Neural progenitor cell (in vitro differentiated cells): ENCODE results near the gene GABRD. TPM values are rescaled to one million over a fixed set of nuclear protein-coding genes. Genes with fewer than 3 reads are reported as not detected.

ENCODE experiments used
- DNase-seq: peaks from one replicate; pipeline ENCODE4 v3.0.0-alpha.2; 2016; ENCODE audit warnings: low spot score
- H2AFZ ChIP-seq: fragments of 200-600 bp; sonication (generic); replicated peaks from 2 replicates; pipeline ENCODE4 v1.6.1; 2016; ENCODE audit warnings: antibody characterized with exemption
- H3F3A ChIP-seq: fragments of 200-600 bp; sonication (generic); 2 replicates; pipeline ENCODE4 v1.6.1; 2016; ENCODE audit warnings: antibody characterized with exemption, low read depth
- H3K27ac ChIP-seq: fragments of 200-600 bp; sonication (generic); 2 replicates; pipeline ENCODE4 v1.5.1; 2016; ENCODE audit warnings: mild to moderate bottlenecking
- H3K27me3 ChIP-seq: fragments of 200-600 bp; sonication (generic); 2 replicates; pipeline ENCODE4 v1.6.1; 2016; ENCODE audit warnings: mild to moderate bottlenecking, moderate library complexity
- H3K36me3 ChIP-seq: fragments of 200-600 bp; sonication (generic); 2 replicates; pipeline ENCODE4 v1.5.1; 2016
- H3K4me1 ChIP-seq: fragments of 200-600 bp; sonication (generic); 2 replicates; pipeline ENCODE4 v1.6.1; 2016; ENCODE audit warnings: mixed run types
- H3K4me2 ChIP-seq: fragments of 200-600 bp; sonication (generic); 2 replicates; pipeline ENCODE4 v1.6.1; 2016
- H3K4me3 ChIP-seq: fragments of 200-600 bp; sonication (generic); 2 replicates; pipeline ENCODE4 v1.5.1; 2016
- H3K79me2 ChIP-seq: fragments of 200-600 bp; sonication (generic); 2 replicates; pipeline ENCODE4 v1.6.1; 2016; ENCODE audit warnings: low read depth
- H3K9ac ChIP-seq: fragments of 200-600 bp; sonication (generic); 2 replicates; pipeline ENCODE4 v1.6.1; 2016
- H3K9me3 ChIP-seq: fragments of 200-600 bp; sonication (generic); 2 replicates; pipeline ENCODE4 v1.5.1; 2016; ENCODE audit warnings: low read depth
- H4K20me1 ChIP-seq: fragments of 200-600 bp; sonication (generic); 2 replicates; pipeline ENCODE4 v1.6.1; 2016; ENCODE audit warnings: low read depth
- H3K27ac Mint-ChIP-seq: 3 replicates; pipeline ENCODE4 v1.8.0; 2021; ENCODE audit warnings: mixed read lengths
- H3K27me3 Mint-ChIP-seq: 2 replicates; pipeline ENCODE4 v1.8.0; 2022; ENCODE audit warnings: low read depth, mild to moderate bottlenecking, inconsistent platforms, moderate library complexity, mixed read lengths; ENCODE audit not compliant: insufficient read depth
- H3K36me3 Mint-ChIP-seq: 3 replicates; pipeline ENCODE4 v1.8.0; 2021; ENCODE audit warnings: mixed read lengths
- H3K4me1 Mint-ChIP-seq: 3 replicates; pipeline ENCODE4 v1.8.0; 2021; ENCODE audit warnings: mixed read lengths
- H3K4me3 Mint-ChIP-seq: 3 replicates; pipeline ENCODE4 v1.8.0; 2021; ENCODE audit warnings: mild to moderate bottlenecking, moderate library complexity, mixed read lengths
- H3K9me3 Mint-ChIP-seq: 3 replicates; pipeline ENCODE4 v1.8.0; 2020; ENCODE audit warnings: mixed read lengths
- EZH2 ChIP-seq: fragments of 200-600 bp; sonication (generic); IDR thresholded peaks from 2 replicates; pipeline ENCODE4 v1.6.1; 2017; ENCODE audit warnings: antibody characterized with exemption, mild to moderate bottlenecking, moderate library complexity
- EZH2phosphoT487 ChIP-seq: fragments of 200-600 bp; sonication (generic); IDR thresholded peaks from 2 replicates; pipeline ENCODE4 v1.6.1; 2017; ENCODE audit warnings: antibody characterized with exemption
- total RNA-seq: library from RNA; depleted of rRNA; stranded (reverse); fragments of >200 nt; gene quantifications from 2 replicates; pipeline ENCODE4 v1.2.3, GENCODE V29; 2015; ENCODE audit warnings: low replicate concordance
- TF ChIP-seq, protein P1 (sequence below): fragments of 200-600 bp; sonication (generic); IDR thresholded peaks from 2 replicates; pipeline ENCODE4 v1.5.1; 2017; ENCODE audit warnings: antibody characterized with exemption, mild to moderate bottlenecking

GABRD gene
- total RNA-seq, 1 donor from 2014 or later: 0.45 TPM

DNA sequence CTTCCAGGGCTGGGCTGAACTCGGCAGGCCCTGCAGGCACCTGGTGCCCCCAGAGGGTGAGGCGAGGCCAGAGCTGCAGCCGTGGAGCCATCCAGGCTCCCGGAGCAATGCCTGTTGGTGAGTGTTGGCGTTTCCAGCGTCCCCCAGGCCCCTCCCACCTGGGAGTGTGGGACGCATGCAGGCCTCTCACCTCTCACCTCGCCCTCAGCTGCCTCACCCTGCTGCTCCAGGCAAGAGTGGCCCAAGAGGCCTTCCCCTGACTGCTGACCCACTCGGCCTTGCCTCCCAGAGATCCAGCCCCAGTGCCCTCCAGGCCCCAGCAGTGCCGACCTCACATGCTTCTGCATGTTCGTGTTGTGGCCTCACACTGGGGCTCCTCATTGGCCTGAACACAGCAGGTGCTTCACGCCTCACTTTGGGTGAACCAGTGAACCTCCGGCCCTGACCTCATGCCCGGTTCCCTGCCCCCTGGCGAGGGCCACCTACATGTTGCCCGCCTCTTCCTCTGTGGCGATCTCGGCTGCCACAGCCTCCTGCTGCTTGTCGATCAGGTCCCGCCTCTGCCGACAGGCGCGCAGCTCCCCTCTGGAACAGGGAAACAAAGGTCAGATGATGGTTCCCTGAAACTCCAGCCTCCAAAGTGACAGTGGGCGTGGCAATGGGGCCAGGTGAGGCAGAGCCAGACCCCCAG, 32.5 kb upstream of the GABRD start:
- Histone ChIP-seq H3K9me3 (no peaks in the 10 kb centered on the region), H3K4me2 (no peak overlapping the region), H3K27me3 (no peaks in the 10 kb centered on the region), H3K4me1 (no peaks in the 10 kb centered on the region), H3F3A (no peaks in the 10 kb centered on the region), H3K79me2 (no peaks in the 10 kb centered on the region), H2AFZ (no peak overlapping the region), H4K20me1 (no peaks in the 10 kb centered on the region), H3K4me3 (no peak overlapping the region), H3K36me3 (no peaks in the 10 kb centered on the region), H3K9ac (no peak overlapping the region), H3K27ac (no peak overlapping the region)
- Mint-ChIP-seq H3K27me3 (peaks cover 8% of the 10 kb centered on the region), H3K27ac (no peak overlapping the region), H3K36me3 (no peaks in the 10 kb centered on the region), H3K9me3 (peaks cover 2% of the 10 kb centered on the region), H3K4me3 (no peak overlapping the region), H3K4me1 (peaks cover 38% of the 10 kb centered on the region)
- no peak for DNase-seq
- TF ChIP-seq, protein P1, sequence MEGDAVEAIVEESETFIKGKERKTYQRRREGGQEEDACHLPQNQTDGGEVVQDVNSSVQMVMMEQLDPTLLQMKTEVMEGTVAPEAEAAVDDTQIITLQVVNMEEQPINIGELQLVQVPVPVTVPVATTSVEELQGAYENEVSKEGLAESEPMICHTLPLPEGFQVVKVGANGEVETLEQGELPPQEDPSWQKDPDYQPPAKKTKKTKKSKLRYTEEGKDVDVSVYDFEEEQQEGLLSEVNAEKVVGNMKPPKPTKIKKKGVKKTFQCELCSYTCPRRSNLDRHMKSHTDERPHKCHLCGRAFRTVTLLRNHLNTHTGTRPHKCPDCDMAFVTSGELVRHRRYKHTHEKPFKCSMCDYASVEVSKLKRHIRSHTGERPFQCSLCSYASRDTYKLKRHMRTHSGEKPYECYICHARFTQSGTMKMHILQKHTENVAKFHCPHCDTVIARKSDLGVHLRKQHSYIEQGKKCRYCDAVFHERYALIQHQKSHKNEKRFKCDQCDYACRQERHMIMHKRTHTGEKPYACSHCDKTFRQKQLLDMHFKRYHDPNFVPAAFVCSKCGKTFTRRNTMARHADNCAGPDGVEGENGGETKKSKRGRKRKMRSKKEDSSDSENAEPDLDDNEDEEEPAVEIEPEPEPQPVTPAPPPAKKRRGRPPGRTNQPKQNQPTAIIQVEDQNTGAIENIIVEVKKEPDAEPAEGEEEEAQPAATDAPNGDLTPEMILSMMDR: no peak
- TF ChIP-seq EZH2phosphoT487 (no peak), EZH2 (no peak)

DNA sequence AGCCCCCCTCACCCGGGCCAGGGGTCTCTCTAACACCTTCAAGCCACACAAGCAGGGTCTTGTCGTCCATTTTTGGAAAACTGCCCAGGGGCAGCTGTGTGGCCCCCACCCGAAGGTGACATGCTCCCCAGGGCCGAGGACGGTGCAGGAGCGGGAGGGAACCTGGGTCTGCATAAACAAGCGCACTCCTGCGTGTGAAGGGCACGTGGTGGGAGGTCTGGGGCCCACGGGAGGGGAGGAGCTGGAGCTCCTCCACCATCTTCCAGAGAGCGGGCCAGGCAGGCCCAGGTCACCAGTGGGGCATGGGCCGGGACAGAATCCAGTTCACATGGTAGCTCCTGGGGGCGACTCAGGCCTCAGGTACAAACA, 32.0 kb upstream of the GABRD start:
- no peaks in the 10 kb centered on the region for H3K27me3 ChIP-seq
- Mint-ChIP-seq H3K27me3 (peaks cover 8% of the 10 kb centered on the region), H3K9me3 (peaks cover 2% of the 10 kb centered on the region), H3K27ac (no peak overlapping the region), H3K4me3 (no peak overlapping the region), H3K36me3 (no peaks in the 10 kb centered on the region), H3K4me1 (peaks cover 38% of the 10 kb centered on the region)
- no peaks in the 10 kb centered on the region for H3K9me3 ChIP-seq
- no peaks in the 10 kb centered on the region for H4K20me1 ChIP-seq
- DNase-seq: no peak
- no peak overlapping the region for H3K4me2 ChIP-seq
- H3K4me3 ChIP-seq: no peak overlapping the region
- H3F3A ChIP-seq: no peaks in the 10 kb centered on the region
- no peak overlapping the region for H3K27ac ChIP-seq
- H2AFZ ChIP-seq: no peak overlapping the region
- H3K4me1 ChIP-seq: no peaks in the 10 kb centered on the region
- no peaks in the 10 kb centered on the region for H3K36me3 ChIP-seq
- H3K9ac ChIP-seq: no peak overlapping the region
- H3K79me2 ChIP-seq: no peaks in the 10 kb centered on the region
- no peak for TF ChIP-seq EZH2phosphoT487
- TF ChIP-seq, protein P1: no peak
- TF ChIP-seq EZH2: no peak

DNA sequence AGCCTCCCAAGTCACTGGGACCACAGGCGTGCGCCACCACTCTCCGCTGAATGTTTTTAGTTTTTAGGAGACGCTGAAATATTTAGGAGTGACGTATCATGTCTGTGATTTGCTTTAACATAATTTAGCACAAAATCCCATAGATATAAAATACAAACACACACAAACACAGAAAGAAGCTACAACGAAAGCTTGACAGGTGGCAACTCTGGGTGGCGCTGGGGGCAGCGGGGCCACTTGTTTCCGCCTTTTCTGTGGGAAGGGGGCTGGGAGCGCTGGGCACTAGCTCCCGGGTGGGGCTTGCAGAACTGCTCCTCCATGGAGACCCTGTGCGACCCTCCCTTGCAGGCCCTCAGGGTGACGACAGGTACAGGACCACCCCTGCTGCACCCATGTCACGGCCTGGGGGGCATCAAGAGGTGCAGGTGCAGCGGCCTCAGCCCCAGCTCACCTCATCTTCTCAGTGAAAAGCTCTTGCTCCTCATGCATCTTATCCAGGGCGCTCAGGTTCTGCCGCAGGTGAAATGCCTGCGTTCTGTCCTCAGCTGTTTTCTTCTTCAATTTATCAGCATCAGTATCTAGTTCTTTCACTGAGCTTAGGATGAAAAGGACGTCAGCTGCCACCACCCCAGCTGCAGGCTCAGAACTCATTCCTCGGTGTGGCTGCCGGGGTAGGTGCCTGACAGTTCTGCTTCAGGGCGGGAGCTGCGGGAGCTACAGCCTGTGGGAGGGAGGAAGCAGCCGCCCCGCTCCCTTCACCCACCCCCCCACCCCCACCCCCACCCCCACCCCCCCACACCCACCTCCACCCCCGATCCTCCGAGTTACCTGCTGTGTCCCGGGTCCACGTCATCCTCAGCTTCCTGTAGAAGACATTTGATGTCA, 30.8 kb upstream of the GABRD start:
- Mint-ChIP-seq H3K9me3 (no peaks in the 10 kb centered on the region), H3K4me1 (peaks cover 33% of the 10 kb centered on the region), H3K27ac (no peak overlapping the region), H3K27me3 (peaks cover 9% of the 10 kb centered on the region), H3K36me3 (no peaks in the 10 kb centered on the region), H3K4me3 (no peak overlapping the region)
- no peaks in the 10 kb centered on the region for H4K20me1 ChIP-seq
- H3K4me3 ChIP-seq: no peak overlapping the region
- no peak overlapping the region for H3K27ac ChIP-seq
- no peaks in the 10 kb centered on the region for H3K4me1 ChIP-seq
- no peak overlapping the region for H3K9ac ChIP-seq
- no peak for TF ChIP-seq EZH2
- TF ChIP-seq, protein P1: no peak
- no peak for TF ChIP-seq EZH2phosphoT487
- no peak for DNase-seq
- H3K27me3 ChIP-seq: no peaks in the 10 kb centered on the region
- no peak overlapping the region for H3K4me2 ChIP-seq
- no peaks in the 10 kb centered on the region for H3K9me3 ChIP-seq
- H2AFZ ChIP-seq: no peak overlapping the region
- H3K79me2 ChIP-seq: no peaks in the 10 kb centered on the region
- no peaks in the 10 kb centered on the region for H3F3A ChIP-seq
- H3K36me3 ChIP-seq: no peaks in the 10 kb centered on the region
